GM12875 (cell line): ENCODE data around the gene SEMA3C.

Experiments used
- H3K4me3 ChIP-seq: one replicate; pipeline ENCODE4 v1.5.1; 2011; ENCODE audit warnings: low read depth, low read length, control low read depth
- CTCF ChIP-seq: IDR thresholded peaks from 2 replicates; pipeline ENCODE4 v1.5.1; 2011; ENCODE audit warnings: low read depth, mild to moderate bottlenecking, control low read depth, inconsistent platforms, low read length, moderate library complexity, borderline replicate concordance; ENCODE audit not compliant: insufficient read depth

SEMA3C gene

GRCh38 chr7:80856769-80857168, 62.1 kb downstream of the SEMA3C start:
- no peak overlapping the region for H3K4me3 ChIP-seq
- no peak for TF ChIP-seq CTCF

GRCh38 chr7:80851896-80852476, 66.9 kb downstream of the SEMA3C start:
- no peak overlapping the region for H3K4me3 ChIP-seq
- TF ChIP-seq CTCF = no peak

GRCh38 chr7:80848841-80849240, 70.0 kb downstream of the SEMA3C start:
- no peak overlapping the region for H3K4me3 ChIP-seq
- TF ChIP-seq CTCF = no peak

- H3K4me3 ChIP-seq = no peak overlapping the region
- no peak for TF ChIP-seq CTCF
These were observed 71.0 kb downstream of the SEMA3C start for GRCh38 chr7:80847895-80848294.

- H3K4me3 ChIP-seq = no peak overlapping the region
These were observed 71.8 kb downstream of the SEMA3C start for GRCh38 chr7:80847027-80847426.

GRCh38 chr7:80844916-80845315, 73.9 kb downstream of the SEMA3C start:
- no peak overlapping the region for H3K4me3 ChIP-seq
- no peak for TF ChIP-seq CTCF

More at GRCh38 chr7:80847027-80847426, 71.8 kb downstream of the SEMA3C start:
- no peak for TF ChIP-seq CTCF

- H3K4me3 ChIP-seq = no peak overlapping the region
- no peak for TF ChIP-seq CTCF
These were observed 75.7 kb downstream of the SEMA3C start for GRCh38 chr7:80843018-80843677.
